ENCODE data around the gene RNASE12.
A peak's percentile ranks its signal among the peaks of the same experiment; 100 is the strongest.
"Not testable (repeated sequence)": the region's sequence is repeated elsewhere in the genome, so short reads cannot be mapped to it uniquely, and the experiment has no call there.

RNASE12 gene, protein sequence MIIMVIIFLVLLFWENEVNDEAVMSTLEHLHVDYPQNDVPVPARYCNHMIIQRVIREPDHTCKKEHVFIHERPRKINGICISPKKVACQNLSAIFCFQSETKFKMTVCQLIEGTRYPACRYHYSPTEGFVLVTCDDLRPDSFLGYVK

DNA sequence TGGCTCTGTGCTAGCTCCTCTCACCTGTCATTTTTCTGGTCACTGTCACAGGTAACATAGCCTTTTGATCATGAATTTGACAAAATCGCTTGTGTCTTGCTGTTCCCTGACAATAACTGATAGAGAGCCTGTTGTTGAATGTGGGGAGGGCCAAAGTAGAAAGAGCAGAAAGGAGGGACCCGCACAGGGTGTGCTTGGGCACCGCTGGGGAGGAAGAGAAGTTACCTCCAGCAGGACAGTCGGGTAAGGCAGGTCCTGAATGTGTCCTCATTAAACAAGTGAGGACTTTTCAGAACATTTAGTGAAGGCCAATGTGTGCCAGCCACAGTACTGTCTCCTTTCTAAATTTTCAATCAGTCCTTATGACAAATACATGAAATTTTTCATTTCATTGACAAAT is at the start of gene RNASE12:
TSS of gene RNASE12 (minus strand) at position 142 of the 400 bp plus-strand sequence. CDS start 653 bp downstream, outside the sequence.
- no peak for DNase-seq

- peak; percentile 49 for DNase-seq
Measured at GRCh38 chr14:20632831-20633691, 41.9 kb upstream of the RNASE12 start.

- no peak for DNase-seq
Measured at GRCh38 chr14:20632448-20632830, 41.3 kb upstream of the RNASE12 start.

GRCh38 chr14:20631880-20632389 is 40.8 kb upstream of the RNASE12 start:
- no peak for DNase-seq

DNA sequence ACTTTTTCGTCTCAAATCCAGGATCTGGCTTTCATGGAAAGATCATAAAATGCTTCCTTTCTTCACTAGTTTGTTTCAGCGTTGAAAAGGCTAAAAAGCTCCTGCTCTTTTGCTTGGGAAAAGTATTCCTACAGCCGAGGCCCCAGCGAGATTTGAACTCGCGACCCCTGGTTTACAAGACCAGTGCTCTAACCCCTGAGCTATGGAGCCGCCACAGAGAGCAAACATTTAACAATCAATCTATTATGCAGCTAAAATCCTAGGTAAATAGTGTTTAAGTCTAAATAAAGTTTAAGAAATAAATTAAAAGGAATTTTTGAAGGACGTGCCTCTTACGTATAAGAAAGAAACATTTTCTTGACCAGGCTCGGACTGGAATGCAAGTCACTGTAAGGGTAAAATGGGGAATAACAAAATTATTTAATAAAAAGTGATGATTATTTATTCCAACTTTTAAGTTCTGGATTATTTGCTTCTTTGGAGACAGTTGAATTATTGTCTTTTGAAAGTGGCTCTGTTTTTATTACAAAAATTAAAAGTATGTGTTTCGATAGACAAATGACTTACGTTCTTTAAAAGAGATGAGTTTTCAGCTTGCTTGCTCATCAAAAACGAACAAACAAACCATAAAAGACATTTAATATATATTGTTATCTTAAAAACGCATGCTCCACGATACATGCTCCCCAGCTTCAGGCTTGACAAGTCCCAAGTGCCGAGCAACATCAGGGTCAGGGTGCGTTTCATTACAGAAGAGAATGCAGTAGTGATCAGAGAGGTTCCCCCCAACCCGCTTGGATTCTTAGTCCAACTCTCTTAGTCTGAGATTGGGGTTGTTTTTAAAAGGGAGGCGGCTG is 40.1 kb upstream of the RNASE12 start:
- DNase-seq: no peak

DNA sequence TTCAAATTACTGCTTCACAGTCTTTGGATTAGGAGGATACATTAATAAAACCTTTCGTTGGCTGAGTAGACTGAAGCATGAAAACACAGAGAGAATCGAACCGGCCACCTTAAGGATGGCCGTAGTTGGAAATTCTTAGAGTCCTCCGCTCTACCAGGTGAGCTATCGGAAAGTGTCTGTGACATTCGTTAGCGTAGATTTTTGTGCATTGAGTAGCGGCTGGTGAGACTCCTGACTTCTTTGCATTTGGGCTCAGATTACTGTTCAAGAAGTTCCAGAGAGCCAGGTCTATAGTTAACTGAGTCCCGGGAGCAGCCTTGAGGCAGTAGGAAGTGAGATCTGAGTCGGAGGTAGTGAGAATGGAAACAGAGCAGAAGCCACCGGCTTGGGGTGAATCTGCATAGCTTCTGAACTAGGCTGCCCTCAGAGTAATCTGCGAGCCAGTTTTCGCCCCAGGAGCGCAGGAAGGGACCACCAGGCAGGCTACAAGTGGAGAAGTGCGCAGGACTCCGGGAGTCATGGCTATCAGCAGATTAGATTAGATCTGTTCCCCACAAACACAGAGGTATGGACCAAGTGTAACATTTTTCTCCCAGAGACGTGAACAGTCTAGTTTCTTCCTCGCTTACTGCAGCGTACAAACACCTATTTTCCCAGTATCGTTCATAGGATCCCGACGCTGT is 39.3 kb upstream of the RNASE12 start:
- no peak for DNase-seq

DNA sequence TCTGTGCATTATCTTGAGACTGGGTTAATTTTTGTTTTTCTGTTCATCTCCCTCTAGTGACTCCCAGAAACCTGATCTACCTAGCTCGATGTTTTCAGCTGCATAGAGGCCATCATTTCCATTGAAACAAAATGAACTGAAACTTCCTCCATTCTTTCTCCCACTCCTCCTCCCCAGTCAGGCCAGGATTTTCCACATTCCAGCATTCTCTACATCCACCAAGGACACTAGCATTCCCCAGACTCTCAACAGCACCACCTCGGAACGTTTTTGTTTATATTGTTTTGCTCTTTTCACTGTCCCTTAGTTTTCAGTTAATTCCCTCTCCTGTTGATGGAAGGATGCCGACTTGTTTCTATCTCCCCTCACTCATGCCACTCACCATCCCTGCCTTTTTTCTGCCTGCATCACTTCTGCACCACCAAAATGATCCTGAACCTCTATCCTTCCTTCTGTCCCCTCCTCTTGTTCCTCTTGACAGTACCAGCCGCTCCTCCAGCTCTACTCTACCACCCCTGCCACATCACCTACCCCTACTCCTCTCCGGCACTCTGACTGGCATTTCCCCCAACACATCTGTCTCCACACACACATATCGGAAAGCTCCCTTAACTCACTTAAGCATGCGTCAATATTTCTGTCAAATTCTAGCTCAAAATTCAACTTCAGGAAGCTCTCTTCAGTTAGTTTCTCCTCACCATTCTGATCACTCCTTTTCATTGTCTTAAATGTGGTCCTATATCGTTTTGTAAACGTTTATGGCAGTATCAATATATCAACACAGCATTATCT is 37.1 kb upstream of the RNASE12 start:
- DNase-seq: no peak

GRCh38 chr14:20627346-20628027 is 36.3 kb upstream of the RNASE12 start:
- DNase-seq: no peak

GRCh38 chr14:20626274-20626673 is 35.1 kb upstream of the RNASE12 start:
- no peak for DNase-seq

GRCh38 chr14:20624495-20625070 is 33.4 kb upstream of the RNASE12 start:
- DNase-seq: no peak

GRCh38 chr14:20623798-20624197 is 32.6 kb upstream of the RNASE12 start:
- no peak for DNase-seq

- DNase-seq: no peak
Measured at GRCh38 chr14:20622816-20623291, 31.7 kb upstream of the RNASE12 start.

DNA sequence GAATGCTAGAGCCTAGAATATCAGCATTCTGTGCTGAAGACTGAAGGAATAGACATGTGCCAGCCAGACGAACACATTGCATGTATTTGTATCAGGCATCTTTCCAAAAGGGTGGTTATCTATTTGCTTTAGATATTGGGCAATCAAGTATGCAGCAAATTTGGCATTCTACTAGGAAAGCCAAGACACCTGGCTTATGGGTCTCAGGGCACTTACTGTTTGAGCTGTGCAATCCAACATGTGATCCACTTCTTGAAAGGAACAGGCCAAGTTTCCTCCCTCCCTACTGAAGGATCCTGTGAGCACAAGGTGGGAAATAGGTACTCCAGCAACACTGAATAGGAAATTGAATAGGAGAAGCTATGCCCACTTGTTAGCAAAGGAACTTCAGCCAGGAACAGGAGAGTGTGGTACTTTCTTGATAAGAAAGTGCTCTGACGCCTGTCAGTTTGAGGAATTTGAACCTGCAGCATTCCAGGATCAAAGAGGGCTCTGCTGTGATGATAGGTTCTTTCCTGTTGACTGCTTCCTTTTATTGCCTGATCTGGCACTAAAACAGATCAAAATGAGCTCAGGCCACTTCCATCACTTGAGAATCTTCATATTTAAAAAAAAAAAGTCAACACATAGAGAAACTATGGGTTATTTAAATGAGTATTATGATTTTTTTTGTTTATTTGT is 29.8 kb upstream of the RNASE12 start:
- no peak for DNase-seq

- not testable (repeated sequence) for DNase-seq
Measured at GRCh38 chr14:20619688-20620087, 28.5 kb upstream of the RNASE12 start.

GRCh38 chr14:20618271-20618749 is 27.1 kb upstream of the RNASE12 start:
- no peak for DNase-seq

GRCh38 chr14:20617138-20618003 is 26.2 kb upstream of the RNASE12 start:
- no peak for DNase-seq

DNA sequence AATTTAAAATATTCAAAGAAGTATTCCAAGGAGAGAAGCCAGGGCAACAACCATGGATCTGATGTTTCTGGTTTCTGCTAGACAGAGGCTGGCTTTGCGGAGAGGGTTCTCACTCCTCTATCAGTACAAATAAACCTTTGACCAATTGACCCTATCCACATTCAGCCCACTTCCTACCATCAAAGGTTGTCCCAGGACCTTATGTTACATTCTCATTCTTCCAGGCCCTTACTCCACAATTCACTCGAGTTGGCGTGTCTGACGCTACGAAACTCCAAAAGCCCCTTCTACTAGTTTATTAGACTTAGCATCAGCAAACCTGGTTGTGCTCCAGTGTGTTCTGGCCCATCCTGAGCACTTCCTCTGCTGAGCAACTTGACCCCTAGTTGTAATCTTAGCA is 24.8 kb upstream of the RNASE12 start:
- no peak for DNase-seq

- no peak for DNase-seq
Measured at GRCh38 chr14:20614038-20614840, 23.1 kb upstream of the RNASE12 start.
